HG02973 (cell line): ENCODE results near the gene DLL1.
"Not testable (repeated sequence)": the region's sequence is repeated elsewhere in the genome, so short reads cannot be mapped to it uniquely, and the experiment has no call there.

Experiments used
- ATAC-seq: cut with Tn5 transposase; IDR thresholded peaks from one replicate; pipeline ENCODE4 v1.9.1; 2021; ENCODE audit warnings: moderate library complexity; ENCODE audit not compliant: unreplicated experiment

DLL1 gene

GRCh38 chr6:170290296-170291128, at the start of gene DLL1:
Gene DLL1, minus strand, starts transcription at chr6:170291078. Its CDS starts 939 bp downstream, at chr6:170290139.
- no peak for ATAC-seq

GRCh38 chr6:170335199-170335598, 44.3 kb upstream of the DLL1 start:
- ATAC-seq: not testable (repeated sequence)

- no peak for ATAC-seq
Observed at GRCh38 chr6:170329321-170329720, 38.4 kb upstream of the DLL1 start.

- no peak for ATAC-seq
Observed at GRCh38 chr6:170317718-170318117, 26.8 kb upstream of the DLL1 start.

- ATAC-seq: no peak
Observed at GRCh38 chr6:170317076-170317475, 26.2 kb upstream of the DLL1 start.

- ATAC-seq: no peak
Observed at GRCh38 chr6:170316071-170316470, 25.2 kb upstream of the DLL1 start.

GRCh38 chr6:170314983-170315382, 24.1 kb upstream of the DLL1 start:
- no peak for ATAC-seq

GRCh38 chr6:170313716-170314295, 22.9 kb upstream of the DLL1 start:
- no peak for ATAC-seq

GRCh38 chr6:170312876-170313275, 22.0 kb upstream of the DLL1 start:
- ATAC-seq: no peak

GRCh38 chr6:170311696-170312095, 20.8 kb upstream of the DLL1 start:
- no peak for ATAC-seq

- ATAC-seq: no peak
Observed at GRCh38 chr6:170308761-170309160, 17.9 kb upstream of the DLL1 start.

GRCh38 chr6:170307080-170307545, 16.2 kb upstream of the DLL1 start:
- no peak for ATAC-seq

GRCh38 chr6:170306324-170307079, 15.6 kb upstream of the DLL1 start, which contains the start of gene FAM120B:
Gene FAM120B, plus strand, starts transcription at chr6:170306758. Its CDS starts 10,633 bp downstream, at chr6:170317391.
- ATAC-seq: peak; percentile 96

GRCh38 chr6:170305805-170306323, 15.0 kb upstream of the DLL1 start:
- ATAC-seq: no peak

- no peak for ATAC-seq
Observed at GRCh38 chr6:170301184-170301583, 10.3 kb upstream of the DLL1 start.

GRCh38 chr6:170298688-170299087, 7.8 kb upstream of the DLL1 start:
- no peak for ATAC-seq

GRCh38 chr6:170297576-170298330, 6.9 kb upstream of the DLL1 start:
- ATAC-seq: no peak

GRCh38 chr6:170296746-170297575, 6.1 kb upstream of the DLL1 start:
- no peak for ATAC-seq

- ATAC-seq: no peak
Observed at GRCh38 chr6:170296423-170296745, 5.5 kb upstream of the DLL1 start.
